HG03460 (cell line): ENCODE measurements around the gene PPP3R1.
A peak's percentile ranks its signal among the peaks of the same experiment; 100 is the strongest.

Source experiments
- ATAC-seq: cut with Tn5 transposase; IDR thresholded peaks from one replicate; pipeline ENCODE4 v1.9.1; 2021; ENCODE audit not compliant: unreplicated experiment

Gene PPP3R1

GRCh38 chr2:68263632-68264031, 11.3 kb upstream of the PPP3R1 start:
- ATAC-seq, result no peak

DNA sequence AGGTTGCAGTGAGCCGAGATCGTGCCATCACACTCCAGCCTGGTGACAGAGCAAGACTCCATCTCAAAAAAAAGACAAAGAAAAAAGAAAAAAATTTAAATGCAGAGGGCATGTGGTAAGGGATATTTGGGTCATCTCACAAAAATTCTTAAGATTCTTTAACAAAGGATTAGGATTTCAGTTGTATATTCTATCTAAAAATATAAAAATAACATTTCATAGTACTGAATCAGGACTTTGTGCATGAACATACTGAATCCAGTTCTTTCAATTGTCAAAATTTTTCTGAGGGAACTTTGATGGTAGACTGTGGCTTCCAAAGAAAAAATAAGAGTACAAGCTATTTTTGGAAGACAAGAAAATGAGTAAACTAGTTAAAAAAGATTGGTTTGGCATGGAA, 6.5 kb upstream of the PPP3R1 start:
- ATAC-seq, result no peak

DNA sequence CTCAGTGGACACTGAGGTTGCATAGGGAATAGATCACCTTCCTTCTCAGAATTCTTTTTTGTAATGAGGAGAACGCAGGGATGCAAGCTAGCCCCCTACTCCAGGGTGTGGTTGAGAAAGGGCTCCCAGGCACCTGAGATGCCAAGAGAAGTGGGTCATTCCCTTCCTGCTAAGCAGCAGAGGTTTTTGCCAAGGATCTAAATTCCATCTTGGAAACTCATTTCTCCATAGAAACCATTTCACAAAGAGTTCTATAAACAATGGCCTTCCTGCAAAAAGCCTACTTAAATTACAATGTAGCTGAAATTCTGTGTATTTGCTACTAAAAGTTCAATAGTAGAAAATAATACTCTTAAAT, 3.7 kb upstream of the PPP3R1 start:
- ATAC-seq, result no peak

- ATAC-seq, result no peak
Observed at GRCh38 chr2:68253219-68254068, 1.1 kb upstream of the PPP3R1 start.

DNA sequence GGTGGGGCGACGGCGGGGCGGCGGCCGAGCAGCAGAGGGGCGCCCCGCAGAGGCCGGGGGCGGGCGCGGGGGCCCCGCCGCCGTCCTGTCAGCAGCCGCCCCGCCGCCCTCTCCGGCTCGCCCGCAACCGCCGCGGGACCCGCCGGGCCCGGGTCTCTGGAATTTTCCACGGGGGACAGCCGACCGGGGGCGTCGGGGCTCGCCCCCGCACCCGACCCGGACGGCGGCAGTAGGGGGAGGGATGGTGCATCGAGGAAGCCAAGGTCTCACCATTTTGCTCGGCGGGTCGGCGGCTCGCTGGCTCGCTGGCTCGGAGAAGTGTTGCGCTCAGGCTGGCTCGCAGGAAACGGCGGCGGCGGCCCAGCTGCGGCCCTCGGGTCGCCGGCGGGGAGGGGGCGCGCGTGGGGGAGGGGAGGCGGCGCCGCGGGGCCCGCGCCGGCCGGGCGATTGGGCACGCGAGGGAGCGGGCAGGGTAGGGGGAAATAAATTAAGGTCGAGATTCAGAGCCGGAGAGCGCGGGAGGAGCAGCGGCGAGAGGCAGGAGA, 405 bp downstream of the PPP3R1 start:
- ATAC-seq, result peak; percentile 9

GRCh38 chr2:68251187-68251854, 1.0 kb downstream of the PPP3R1 start:
- peak; percentile 53 for ATAC-seq

GRCh38 chr2:68250652-68251186, 1.6 kb downstream of the PPP3R1 start:
- ATAC-seq, result no peak

DNA sequence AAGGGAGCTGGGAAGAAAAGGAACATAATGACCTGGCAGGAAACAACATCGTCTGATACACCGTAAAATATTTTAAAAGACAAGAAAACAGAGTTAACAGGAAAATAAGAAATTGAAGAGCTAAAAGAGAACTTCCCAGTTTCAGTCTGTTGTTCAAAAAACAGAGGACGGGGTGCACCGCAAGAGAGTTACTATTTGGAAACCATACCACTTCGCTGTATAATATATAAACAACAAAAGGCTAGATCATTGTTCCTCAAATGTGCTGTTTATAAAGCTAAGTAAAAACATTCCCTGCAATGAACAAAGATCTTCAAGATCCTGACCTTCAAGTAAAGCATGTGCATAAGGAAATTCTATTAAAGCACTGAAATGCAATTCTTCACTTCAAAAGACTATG, 2.1 kb downstream of the PPP3R1 start:
- ATAC-seq, result no peak

DNA sequence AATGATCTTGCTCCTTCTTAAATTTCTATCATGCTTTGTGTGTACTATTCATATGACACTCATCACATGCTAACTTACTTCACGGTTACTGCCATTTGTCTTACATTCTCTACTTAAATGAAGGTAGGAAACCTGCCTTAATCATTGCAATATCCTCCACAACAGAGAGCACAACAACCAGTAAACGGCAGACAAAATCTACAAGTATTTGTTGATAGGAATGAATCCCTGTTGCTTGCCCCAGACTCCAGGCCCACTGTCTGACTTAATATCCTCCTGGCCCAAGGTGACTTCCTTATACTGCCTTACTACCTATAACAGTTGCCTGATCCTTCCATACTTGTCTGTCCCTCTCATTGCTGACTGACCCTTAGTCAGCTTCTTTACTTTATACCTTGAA, 3.5 kb downstream of the PPP3R1 start:
- no peak for ATAC-seq

GRCh38 chr2:68248361-68248760, 4.0 kb downstream of the PPP3R1 start:
- ATAC-seq, result no peak

GRCh38 chr2:68246396-68246795, 5.9 kb downstream of the PPP3R1 start:
- no peak for ATAC-seq

DNA sequence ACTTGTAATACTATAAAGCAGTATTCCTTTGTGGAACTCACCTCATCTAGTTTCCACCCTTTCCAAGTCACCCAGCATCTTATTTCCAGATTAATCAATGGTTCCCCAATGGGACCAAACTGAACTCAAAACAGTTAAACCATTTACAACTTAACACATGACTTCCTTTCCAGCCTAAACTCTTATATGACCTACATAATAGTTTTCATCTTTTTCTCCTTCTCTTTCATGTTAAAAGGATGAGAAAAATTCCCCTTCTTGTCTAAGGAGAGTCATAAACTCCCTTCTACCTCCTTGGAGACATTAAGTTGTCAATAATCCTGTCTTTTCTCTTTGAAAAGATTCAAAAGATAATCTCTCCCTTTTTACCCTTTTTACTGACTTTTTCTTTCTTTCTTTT, 6.7 kb downstream of the PPP3R1 start:
- ATAC-seq, result no peak

- no peak for ATAC-seq
Observed at GRCh38 chr2:68245066-68245465, 7.3 kb downstream of the PPP3R1 start.

DNA sequence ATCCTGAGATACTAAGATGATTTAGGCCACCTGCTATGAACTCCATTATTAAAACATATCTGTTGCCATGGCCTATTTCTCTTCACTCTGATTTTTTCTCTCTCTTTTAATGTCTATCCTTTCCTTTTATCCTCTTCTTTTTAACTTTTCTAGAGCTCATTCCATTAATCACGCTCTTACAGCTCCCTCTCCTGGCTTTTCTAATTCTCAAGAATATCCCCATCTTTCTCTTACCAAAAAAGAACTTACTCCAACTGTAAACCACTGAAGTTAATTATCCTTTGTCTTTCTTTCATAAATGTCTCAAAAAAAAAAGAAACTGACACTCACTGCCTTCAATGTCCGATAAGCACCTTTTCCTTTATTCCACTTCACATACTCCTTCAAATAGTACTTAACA, 7.9 kb downstream of the PPP3R1 start:
- no peak for ATAC-seq

DNA sequence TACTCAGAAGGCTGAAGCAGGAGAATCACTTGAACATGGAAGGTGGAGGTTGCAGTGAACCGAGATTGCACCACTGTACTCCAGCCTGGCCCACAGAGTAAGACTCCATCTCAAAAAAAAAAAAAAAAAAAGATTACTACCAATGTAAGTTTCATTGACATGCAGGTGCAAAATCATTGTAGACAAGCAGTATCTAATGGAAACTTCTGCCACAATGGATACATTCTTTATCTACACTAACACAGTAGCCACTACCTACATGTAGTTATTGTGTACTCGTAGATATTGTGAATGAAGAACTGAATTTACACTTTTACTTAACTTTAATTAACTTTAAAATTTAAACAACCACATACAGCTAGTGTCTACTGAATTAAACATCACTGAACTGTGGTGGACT, 10.6 kb downstream of the PPP3R1 start:
- no peak for ATAC-seq

- ATAC-seq, result no peak
Observed at GRCh38 chr2:68240446-68240845, 11.9 kb downstream of the PPP3R1 start.

- no peak for ATAC-seq
Observed at GRCh38 chr2:68238955-68239822, 13.1 kb downstream of the PPP3R1 start.

GRCh38 chr2:68237976-68238580, 14.3 kb downstream of the PPP3R1 start:
- ATAC-seq, result no peak

DNA sequence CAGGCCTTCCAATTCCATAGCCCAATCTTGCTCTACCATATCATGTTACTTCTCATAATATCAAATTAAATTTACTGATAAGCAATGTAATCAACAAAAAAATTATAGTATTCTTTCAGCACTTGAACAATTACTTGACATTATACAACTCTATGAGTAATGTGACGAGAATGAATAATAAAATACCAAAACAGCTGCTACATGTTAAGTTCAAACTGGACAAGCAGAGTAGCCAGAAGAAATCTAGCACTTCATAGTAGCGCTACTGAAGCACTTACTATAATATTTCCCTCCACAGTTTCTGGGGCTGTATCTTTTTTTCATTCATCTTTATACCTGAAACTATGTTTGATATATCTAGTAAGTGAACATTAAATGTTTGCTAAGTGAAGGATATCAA, 14.9 kb downstream of the PPP3R1 start:
- no peak for ATAC-seq

- no peak for ATAC-seq
Observed at GRCh38 chr2:68236876-68237275, 15.5 kb downstream of the PPP3R1 start.
